ENCODE data around the gene TCF7L2. TPM values are rescaled to one million over a fixed set of nuclear protein-coding genes. Genes with fewer than 3 reads are reported as not detected.

Gene TCF7L2
- total RNA-seq, 1 experiment from 2014 or later: 16.1 TPM

GRCh38 chr10:113028456-113029440, 78.7 kb downstream of the TCF7L2 start:
- no peaks in the 10 kb centered on the region for H3K9me2 ChIP-seq (replicated peaks; ENCODE audit: low read length)
- H3K4me2 ChIP-seq (ENCODE audit: low read length): no peak overlapping the region
- no peak overlapping the region for H3K4me3 ChIP-seq (ENCODE audit: low read length)
- peaks cover 7% of the 10 kb centered on the region; the same call in 1 of the 2 replicates for H4K20me1 ChIP-seq (ENCODE audit: low read length)
- H3K27me3 ChIP-seq (ENCODE audit: low read length): no peaks in the 10 kb centered on the region
- BruUV-seq (replicated peaks): no TSS peak
- no peak overlapping the region for H3K27ac ChIP-seq (ENCODE audit: low read length)
- H3K9ac ChIP-seq (ENCODE audit: low read length): no peak overlapping the region
- no peaks in the 10 kb centered on the region for H3F3A ChIP-seq (ENCODE audit: low read length, unreplicated experiment)
- DNase-seq: no peak
- ChIA-PET CTCF (no interaction called here), POLR2A (ENCODE audit: unreplicated experiment) (no interaction called here)
- H3K79me2 ChIP-seq (ENCODE audit: low read length): peaks cover 89% of the 10 kb centered on the region
- H2AFZ ChIP-seq (ENCODE audit: low read length): no peak overlapping the region
- no peaks in the 10 kb centered on the region for H3K4me1 ChIP-seq (ENCODE audit: insufficient read depth, low read length)
- TF ChIP-seq EZH2 (IDR thresholded peaks at IDR 0.05; ENCODE audit: low read length, unreplicated experiment) (no peak), EZH2phosphoT487 (IDR thresholded peaks at IDR 0.05; ENCODE audit: borderline replicate concordance, low read length) (no peak), CTCF (conservative IDR thresholded peaks at IDR 0.05; ENCODE audit: low read depth, low read length) (no peak)
- no peaks in the 10 kb centered on the region for H3K9me3 ChIP-seq (ENCODE audit: low read length)
- intact Hi-C loops (cut with micrococcal nuclease): no loop called here
- ATAC-seq: no peak
- H3K36me3 ChIP-seq (ENCODE audit: low read depth, low read length): peaks cover 12% of the 10 kb centered on the region; the same call in 1 of the 2 replicates

GRCh38 chr10:113030453-113030852, 80.4 kb downstream of the TCF7L2 start:
- Histone ChIP-seq H3F3A (ENCODE audit: low read length, unreplicated experiment) (no peaks in the 10 kb centered on the region), H2AFZ (ENCODE audit: low read length) (no peak overlapping the region), H3K4me1 (ENCODE audit: insufficient read depth, low read length) (no peaks in the 10 kb centered on the region), H4K20me1 (ENCODE audit: low read length) (peaks cover 7% of the 10 kb centered on the region; the same call in 1 of the 2 replicates), H3K27me3 (ENCODE audit: low read length) (no peaks in the 10 kb centered on the region), H3K9me2 (replicated peaks; ENCODE audit: low read length) (no peaks in the 10 kb centered on the region), H3K4me3 (ENCODE audit: low read length) (no peak overlapping the region), H3K4me2 (ENCODE audit: low read length) (no peak overlapping the region), H3K9ac (ENCODE audit: low read length) (no peak overlapping the region), H3K9me3 (ENCODE audit: low read length) (no peaks in the 10 kb centered on the region), H3K27ac (ENCODE audit: low read length) (no peak overlapping the region), H3K79me2 (ENCODE audit: low read length) (peaks cover 92% of the 10 kb centered on the region), H3K36me3 (ENCODE audit: low read depth, low read length) (peaks cover 12% of the 10 kb centered on the region; the same call in 1 of the 2 replicates)
- TF ChIP-seq CTCF (conservative IDR thresholded peaks at IDR 0.05; ENCODE audit: low read depth, low read length): no peak
- TF ChIP-seq EZH2 (IDR thresholded peaks at IDR 0.05; ENCODE audit: low read length, unreplicated experiment): no peak
- no peak for TF ChIP-seq EZH2phosphoT487 (IDR thresholded peaks at IDR 0.05; ENCODE audit: borderline replicate concordance, low read length)
- DNase-seq (no peak), ATAC-seq (no peak)
- ChIA-PET POLR2A (ENCODE audit: unreplicated experiment) (no interaction called here), CTCF (no interaction called here)
- intact Hi-C loops (cut with micrococcal nuclease): no loop called here
- BruUV-seq (replicated peaks): no TSS peak

- ChIA-PET CTCF (no interaction called here), POLR2A (ENCODE audit: unreplicated experiment) (no interaction called here)
- Histone ChIP-seq H3K9me2 (replicated peaks; ENCODE audit: low read length) (no peaks in the 10 kb centered on the region), H3K27me3 (ENCODE audit: low read length) (no peaks in the 10 kb centered on the region), H3K4me2 (ENCODE audit: low read length) (no peak overlapping the region), H3K9me3 (ENCODE audit: low read length) (no peaks in the 10 kb centered on the region), H2AFZ (ENCODE audit: low read length) (no peak overlapping the region), H3K4me3 (ENCODE audit: low read length) (no peak overlapping the region), H3K9ac (ENCODE audit: low read length) (no peak overlapping the region), H3F3A (ENCODE audit: low read length, unreplicated experiment) (no peaks in the 10 kb centered on the region), H3K79me2 (ENCODE audit: low read length) (peaks cover 94% of the 10 kb centered on the region), H3K4me1 (ENCODE audit: insufficient read depth, low read length) (no peaks in the 10 kb centered on the region), H3K36me3 (ENCODE audit: low read depth, low read length) (peaks cover 12% of the 10 kb centered on the region; the same call in 1 of the 2 replicates), H3K27ac (ENCODE audit: low read length) (no peak overlapping the region), H4K20me1 (ENCODE audit: low read length) (peaks cover 7% of the 10 kb centered on the region; the same call in 1 of the 2 replicates)
- TF ChIP-seq EZH2phosphoT487 (IDR thresholded peaks at IDR 0.05; ENCODE audit: borderline replicate concordance, low read length): no peak
- no peak for TF ChIP-seq CTCF (conservative IDR thresholded peaks at IDR 0.05; ENCODE audit: low read depth, low read length)
- no peak for TF ChIP-seq EZH2 (IDR thresholded peaks at IDR 0.05; ENCODE audit: low read length, unreplicated experiment)
- BruUV-seq (replicated peaks): no TSS peak
- intact Hi-C loops (cut with micrococcal nuclease): no loop called here
- DNase-seq (no peak), ATAC-seq (no peak)
These were observed 81.1 kb downstream of the TCF7L2 start for GRCh38 chr10:113031147-113031546.

Measured in PC-3 (cell line).